Measurements from ENCODE around the gene EPDR1.

Gene EPDR1

GRCh38 chr7:37993060-37993501 lies 72.6 kb downstream of the EPDR1 start:
- Histone ChIP-seq H3K4me1 (ENCODE audit: control insufficient read depth, insufficient read depth, low read length, poor library complexity, severe bottlenecking) (no peaks in the 10 kb centered on the region), H3K27me3 (replicated peaks; ENCODE audit: control insufficient read depth, insufficient read depth, low read length, poor library complexity, severe bottlenecking) (no peaks in the 10 kb centered on the region), H3K36me3 (ENCODE audit: control insufficient read depth, insufficient read depth, low read length) (no peaks in the 10 kb centered on the region), H3K9me3 (ENCODE audit: control insufficient read depth, low read length) (no peaks in the 10 kb centered on the region), H3K27ac (ENCODE audit: insufficient read depth, low read length, poor library complexity, severe bottlenecking) (no peak overlapping the region), H3K4me3 (ENCODE audit: insufficient read depth, low read depth, low read length, poor library complexity, severe bottlenecking) (no peak overlapping the region)
- no peak for DNase-seq

GRCh38 chr7:37999673-38000072 lies 79.2 kb downstream of the EPDR1 start:
- DNase-seq = no peak
- Histone ChIP-seq H3K36me3 (ENCODE audit: control insufficient read depth, insufficient read depth, low read length) (no peaks in the 10 kb centered on the region), H3K27ac (ENCODE audit: insufficient read depth, low read length, poor library complexity, severe bottlenecking) (no peak overlapping the region), H3K4me1 (ENCODE audit: control insufficient read depth, insufficient read depth, low read length, poor library complexity, severe bottlenecking) (no peaks in the 10 kb centered on the region), H3K9me3 (ENCODE audit: control insufficient read depth, low read length) (no peaks in the 10 kb centered on the region), H3K27me3 (replicated peaks; ENCODE audit: control insufficient read depth, insufficient read depth, low read length, poor library complexity, severe bottlenecking) (no peaks in the 10 kb centered on the region), H3K4me3 (ENCODE audit: insufficient read depth, low read depth, low read length, poor library complexity, severe bottlenecking) (no peak overlapping the region)

GRCh38 chr7:38000272-38000671 lies 79.8 kb downstream of the EPDR1 start:
- no peak overlapping the region for H3K4me3 ChIP-seq (ENCODE audit: insufficient read depth, low read depth, low read length, poor library complexity, severe bottlenecking)
- DNase-seq = no peak
- H3K27me3 ChIP-seq (replicated peaks; ENCODE audit: control insufficient read depth, insufficient read depth, low read length, poor library complexity, severe bottlenecking) = no peaks in the 10 kb centered on the region
- H3K4me1 ChIP-seq (ENCODE audit: control insufficient read depth, insufficient read depth, low read length, poor library complexity, severe bottlenecking) = no peaks in the 10 kb centered on the region
- H3K9me3 ChIP-seq (ENCODE audit: control insufficient read depth, low read length) = no peaks in the 10 kb centered on the region
- no peaks in the 10 kb centered on the region for H3K36me3 ChIP-seq (ENCODE audit: control insufficient read depth, insufficient read depth, low read length)
- H3K27ac ChIP-seq (ENCODE audit: insufficient read depth, low read length, poor library complexity, severe bottlenecking) = no peak overlapping the region

Data from effector memory CD4-positive, alpha-beta T cell (primary cell).